Hindlimb muscle (tissue), 1 donor: Measurements from ENCODE around the gene ZC4H2. TPM values are rescaled to one million over a fixed set of nuclear protein-coding genes. Genes with fewer than 3 reads are reported as not detected.
"Not testable (repeated sequence)": the region's sequence is repeated elsewhere in the genome, so short reads cannot be mapped to it uniquely, and the experiment has no call there.

ENCODE experiments used
- DNase-seq: peaks from one replicate; pipeline ENCODE4 v3.0.0-alpha.2; 2013
- polyA plus RNA-seq: library from polyadenylated mRNA; unstranded; fragments of 120-200 nt; gene quantifications from one replicate; pipeline ENCODE4 v1.2.1, GENCODE V29; 2013; ENCODE audit not compliant: insufficient read length

ZC4H2 gene, protein sequence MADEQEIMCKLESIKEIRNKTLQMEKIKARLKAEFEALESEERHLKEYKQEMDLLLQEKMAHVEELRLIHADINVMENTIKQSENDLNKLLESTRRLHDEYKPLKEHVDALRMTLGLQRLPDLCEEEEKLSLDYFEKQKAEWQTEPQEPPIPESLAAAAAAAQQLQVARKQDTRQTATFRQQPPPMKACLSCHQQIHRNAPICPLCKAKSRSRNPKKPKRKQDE
- 14.8 TPM for polyA plus RNA-seq

DNA sequence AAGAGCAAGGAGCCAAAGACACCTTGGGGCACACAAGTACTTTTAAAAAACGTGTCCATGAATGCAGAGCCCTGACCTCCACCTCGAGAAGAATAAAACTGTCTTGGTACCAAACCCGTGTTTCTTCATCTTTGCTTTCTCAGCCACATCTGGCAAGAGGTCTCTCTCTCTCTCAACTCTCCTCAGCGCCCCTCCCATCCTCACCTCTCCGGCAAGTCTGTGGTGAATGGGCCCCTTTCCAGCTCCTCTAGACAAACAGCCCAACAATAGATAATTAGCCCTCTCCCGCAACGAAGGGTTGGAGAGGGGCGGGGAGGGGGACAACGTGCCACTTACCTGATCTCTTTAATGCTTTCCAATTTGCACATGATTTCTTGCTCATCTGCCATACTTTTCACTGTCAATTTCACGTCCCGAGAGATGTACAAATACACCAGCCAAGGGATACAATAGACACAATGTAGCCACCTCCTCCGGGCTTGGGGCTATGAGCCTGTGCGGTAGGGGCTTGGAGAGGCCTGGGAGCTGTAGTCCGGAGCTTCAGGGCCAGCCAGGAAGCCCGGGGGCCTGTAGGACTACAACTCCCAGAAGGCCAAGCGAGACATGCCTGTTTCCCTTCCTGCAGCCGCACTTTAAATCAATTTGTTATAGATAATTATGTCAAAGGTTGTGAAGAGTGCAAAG is at the start of gene ZC4H2:
Gene ZC4H2, minus strand, starts transcription at position 462 of the 684 bp plus-strand sequence. Its CDS starts 73 bp downstream, at position 389.
- DNase-seq = peak; percentile 75

DNA sequence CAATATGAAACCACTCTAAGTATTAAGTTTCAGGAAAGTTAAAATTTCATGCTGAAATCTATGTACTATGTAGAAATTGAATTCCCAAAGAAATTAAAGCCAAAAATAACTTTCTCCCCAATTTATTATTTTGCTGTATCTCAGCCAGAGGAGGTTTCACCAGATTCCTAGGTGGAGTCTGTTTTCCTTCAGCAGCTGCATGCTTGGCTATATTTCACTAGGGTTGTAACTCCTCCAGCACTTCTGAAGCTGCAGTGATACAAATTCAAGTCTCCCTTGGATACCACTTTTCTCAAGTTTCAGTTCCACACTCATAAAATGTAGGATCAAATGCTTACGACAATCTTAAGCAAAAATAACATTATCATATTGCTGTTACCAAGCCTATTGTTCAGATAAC is 41.2 kb upstream of the ZC4H2 start:
- DNase-seq = peak; percentile 34

DNA sequence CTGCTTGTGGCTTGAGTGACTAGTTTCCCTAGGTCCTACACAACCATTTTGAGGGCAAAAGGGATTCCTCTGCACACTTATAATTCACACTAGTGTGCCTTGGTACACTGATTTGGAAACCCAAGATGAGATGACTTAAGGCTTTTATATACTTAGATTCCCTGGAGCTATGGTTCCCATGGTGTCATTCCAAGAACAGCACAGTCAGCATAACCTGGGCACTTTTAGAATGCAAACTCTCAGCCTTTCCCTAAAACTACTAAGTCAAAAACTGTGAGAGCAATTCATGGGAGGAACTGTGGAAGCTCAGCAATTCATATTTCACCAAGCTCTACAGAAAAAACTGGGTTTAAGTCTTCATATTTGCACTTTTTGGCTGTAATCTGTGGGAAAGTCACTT is 38.0 kb upstream of the ZC4H2 start:
- DNase-seq = no peak

DNA sequence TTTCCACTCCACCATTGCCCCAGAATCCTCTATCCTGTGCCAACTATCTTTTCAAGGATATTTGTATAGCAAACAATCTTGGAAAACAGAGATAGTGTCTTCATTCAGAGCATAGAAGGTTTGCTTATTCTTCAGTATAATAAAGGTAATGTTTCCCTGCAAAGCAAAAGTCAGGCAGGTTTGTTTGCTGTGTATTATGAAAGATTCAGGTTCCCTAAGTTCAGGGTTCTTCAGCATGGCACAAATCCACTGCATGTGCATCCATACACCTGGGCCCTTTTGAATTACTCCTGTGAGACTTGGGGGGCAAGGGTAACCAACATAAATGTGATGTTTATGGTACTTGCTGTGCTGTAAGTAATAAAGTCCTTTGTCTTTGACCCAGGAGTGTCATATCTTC is 33.2 kb upstream of the ZC4H2 start:
- DNase-seq = no peak

DNA sequence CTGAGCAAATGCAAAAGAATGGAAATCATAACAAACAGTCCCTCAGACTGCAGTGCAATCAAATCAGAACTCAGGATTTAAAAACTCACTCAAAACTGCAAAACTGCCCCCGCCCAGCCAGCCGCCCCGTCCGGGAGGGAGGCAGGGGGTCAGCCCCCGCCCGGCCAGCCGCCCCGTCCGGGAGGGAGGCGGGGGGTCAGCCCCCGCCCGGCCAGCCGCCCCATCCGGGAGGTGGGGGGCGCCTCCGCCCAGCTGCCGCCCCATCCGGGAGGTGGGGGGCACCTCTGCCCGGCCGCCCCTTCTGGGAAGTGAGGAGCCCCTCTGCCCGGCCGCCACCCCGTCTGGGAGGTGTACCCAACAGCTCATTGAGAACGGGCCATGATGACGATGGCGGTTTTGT is 26.0 kb upstream of the ZC4H2 start:
- DNase-seq = not testable (repeated sequence)

DNA sequence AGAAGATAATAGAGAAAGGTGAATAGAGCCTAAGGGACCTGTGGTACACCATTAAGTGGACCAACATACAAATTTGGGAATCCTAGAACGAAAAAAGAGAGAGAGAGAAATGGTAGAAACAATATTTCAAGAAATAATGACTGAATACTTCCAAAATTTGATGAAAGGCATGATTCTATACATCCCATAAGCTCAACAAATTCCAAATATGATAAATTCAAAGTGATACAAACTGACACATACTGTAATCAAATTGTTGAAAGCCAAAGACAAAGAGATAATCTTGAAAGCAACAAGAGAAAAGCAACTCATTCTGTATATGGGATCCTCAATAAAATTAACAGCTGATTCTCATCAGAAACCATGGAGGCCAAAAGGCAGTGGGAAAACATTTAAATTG is 20.6 kb upstream of the ZC4H2 start:
- no peak for DNase-seq

DNA sequence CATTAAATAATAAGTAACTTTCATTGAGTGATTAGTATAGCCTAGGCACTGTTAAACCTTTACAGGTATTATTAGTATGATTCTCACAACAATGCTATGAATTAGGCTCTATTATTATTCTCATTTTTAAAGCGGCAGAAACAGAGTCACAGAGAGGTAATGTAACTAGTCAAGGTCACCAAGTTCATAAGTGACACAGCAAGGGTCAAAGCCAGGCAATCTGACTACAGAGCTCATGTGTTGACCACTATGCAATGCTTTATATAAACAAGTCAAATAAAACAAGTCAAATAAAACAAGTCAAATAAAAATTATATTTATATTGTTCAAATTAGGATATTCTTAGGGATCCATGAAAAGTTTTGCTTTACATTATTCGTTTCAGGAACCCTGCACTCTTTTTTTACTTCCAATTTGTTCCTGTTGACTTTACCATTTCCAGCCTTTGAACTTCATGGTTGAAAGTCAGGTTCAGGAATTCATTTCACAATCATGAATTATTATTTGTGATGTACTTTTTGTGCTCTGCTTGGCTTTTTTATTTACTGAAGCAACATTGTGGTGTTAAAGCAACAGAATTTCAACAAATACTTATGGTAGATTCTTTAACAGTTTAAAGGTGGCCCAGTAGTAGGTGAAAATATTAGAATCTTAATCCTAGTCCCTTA is 18.0 kb upstream of the ZC4H2 start:
- DNase-seq = no peak

DNA sequence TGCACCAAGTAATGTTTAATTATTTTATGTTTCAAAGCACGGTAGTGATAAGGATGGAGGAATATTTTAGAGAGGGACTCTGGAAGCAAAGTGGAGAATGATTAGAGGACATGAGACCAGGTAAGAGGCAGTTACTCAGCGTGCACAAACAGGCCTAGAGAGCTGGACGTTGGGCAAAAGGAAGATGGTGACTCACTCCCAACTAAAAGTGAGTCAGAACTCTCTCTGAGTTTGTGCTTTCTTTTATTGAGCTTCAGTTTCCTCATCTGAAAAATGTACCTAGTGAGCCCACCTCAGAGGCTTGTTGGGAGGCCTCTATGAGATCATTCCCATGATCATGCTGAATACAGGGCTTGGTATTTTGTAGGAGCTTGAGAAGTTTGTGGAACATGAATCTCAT is 1.6 kb upstream of the ZC4H2 start:
- DNase-seq = no peak

DNA sequence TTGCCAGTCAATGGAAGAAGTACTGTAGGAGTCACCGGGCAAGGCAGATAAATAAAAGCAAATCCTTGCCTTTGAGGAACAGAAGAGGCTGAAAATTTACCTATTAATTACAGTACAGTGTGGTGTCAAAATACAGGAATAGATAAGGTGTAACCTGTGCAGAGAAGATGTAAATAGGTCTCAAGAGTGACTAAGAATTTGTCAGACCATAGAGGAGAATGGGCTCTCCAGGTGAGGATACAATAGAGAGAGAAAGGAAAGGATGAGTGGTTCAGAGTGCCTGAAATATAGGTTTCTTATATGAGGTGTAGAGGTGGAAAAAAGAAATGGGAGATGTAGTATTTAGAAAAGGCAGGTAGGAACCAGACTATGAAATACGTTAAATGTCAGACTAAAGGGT is 801 bp upstream of the ZC4H2 start:
- no peak for DNase-seq

DNA sequence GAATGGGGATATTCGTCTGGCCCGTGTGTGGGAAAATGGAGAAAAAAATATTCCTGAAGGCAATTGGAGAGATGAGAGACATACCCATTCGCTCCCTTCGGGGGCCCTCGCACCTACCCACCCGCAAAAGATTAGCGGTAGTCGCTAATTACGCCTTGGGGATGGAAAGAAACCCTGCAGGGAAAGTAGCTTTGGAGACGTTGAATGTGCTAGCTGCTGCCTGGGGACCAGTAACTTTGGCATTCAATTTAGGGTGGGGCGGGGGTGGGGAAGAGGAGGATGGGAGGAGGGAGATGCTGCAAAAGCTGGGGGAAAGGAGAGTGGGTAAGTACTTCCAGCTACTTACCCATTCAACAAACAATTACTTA is 407 bp upstream of the ZC4H2 start:
- DNase-seq = no peak

DNA sequence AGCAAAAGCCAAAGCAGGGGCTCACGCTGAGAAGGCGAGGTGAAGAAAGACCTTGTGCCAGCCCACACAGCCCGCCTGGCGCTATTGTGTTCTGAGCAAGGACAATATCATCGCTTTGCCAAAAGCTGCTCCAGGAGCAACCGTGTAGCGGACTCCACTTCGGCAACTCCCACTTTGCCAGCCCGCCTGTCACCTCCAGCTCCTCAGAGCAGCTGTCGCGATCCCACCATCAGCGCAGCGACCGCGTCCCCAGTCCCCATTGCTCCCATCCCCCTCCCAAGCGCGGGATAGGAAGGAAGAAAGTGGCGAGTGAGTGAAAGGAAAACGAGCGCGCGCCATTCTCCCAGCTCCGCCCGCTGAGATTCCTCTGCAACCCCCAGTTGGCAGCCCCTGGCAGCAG is 759 bp downstream of the ZC4H2 start:
- peak; percentile 16 for DNase-seq

DNA sequence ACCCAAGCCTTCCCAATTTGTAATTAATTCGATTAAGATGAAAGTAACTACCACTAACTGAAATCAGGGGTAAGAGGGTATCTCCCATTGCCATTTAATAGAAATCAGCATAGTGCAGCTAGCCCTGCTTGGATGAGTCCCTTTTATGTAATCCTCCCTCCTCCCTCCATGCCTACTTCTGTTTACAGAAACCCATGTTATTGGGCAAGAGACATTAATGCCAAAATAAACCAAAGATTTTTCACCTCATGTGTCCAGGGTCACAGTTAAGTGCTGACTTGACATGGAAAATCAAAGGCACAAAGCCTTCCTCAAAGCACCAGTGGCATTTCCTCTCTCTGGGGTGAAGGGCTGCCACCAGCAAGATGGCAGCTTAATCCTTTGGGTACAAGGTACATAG is 50.8 kb downstream of the ZC4H2 start:
- DNase-seq = no peak

DNA sequence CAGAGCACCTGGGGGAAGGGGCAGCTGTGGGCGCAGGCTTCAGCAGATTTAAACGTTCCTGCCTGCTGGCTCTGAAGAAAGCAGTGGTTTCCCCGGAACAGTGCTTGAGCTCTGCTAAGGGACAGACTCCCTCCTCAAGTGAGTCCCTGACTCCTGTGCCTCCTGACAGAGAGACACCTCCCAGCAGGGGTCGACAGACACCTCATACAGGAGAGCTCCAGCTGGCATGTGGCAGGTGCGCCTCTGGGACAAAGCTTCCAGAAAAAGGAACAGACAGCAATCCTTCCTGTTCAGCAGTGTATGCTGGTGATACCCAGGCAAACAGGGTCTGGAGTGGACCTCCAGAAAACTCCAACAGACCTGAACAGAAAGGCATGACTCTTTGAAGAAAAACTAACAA is 68.1 kb downstream of the ZC4H2 start:
- no peak for DNase-seq

DNA sequence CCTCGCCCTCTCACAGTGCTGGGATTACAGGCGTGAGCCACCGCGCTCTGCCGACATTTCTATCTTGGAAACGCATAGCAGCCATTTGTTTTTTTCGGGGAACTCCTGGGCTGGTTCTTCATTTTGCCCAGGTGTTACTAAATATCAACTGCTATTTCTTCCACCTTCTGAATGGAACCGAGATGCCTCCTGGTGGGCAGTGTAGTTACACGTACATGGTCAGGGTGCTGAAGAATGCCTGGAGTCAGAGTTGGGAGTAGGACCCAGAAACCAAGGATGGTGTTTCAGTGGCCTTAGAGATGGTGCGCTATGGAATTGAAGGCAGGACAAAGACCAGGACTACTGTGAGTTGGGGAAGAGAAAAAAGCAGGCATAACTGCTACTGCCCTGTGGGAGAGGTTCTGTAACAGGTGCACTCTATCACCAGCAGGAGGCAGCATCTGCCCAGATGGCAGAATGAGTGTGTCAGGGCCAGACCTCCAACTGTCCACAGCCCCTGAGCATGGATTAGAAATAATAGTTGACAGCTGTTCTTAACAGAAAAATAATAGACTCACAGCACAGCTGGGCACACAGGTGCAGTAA is 81.7 kb downstream of the ZC4H2 start:
- DNase-seq = no peak

DNA sequence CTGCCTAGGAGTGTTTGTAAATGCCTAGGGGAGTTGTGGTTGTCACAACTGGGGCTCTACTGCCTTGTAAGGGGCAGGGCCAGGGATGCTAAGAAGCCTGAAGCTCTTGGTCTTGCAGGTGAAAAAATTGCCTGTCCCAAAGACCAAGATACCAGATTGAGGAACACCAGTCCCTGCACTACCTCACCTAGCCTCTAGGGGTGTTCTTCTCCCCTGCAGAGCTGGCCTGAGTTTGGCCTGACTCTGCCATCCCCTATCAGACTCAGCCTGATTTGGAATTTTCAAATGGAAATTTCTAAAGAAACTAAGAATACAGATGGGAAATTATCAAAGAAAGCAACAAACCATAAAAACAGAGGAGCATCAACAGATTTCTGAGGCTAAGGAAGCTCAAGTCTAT is 90.4 kb downstream of the ZC4H2 start:
- DNase-seq = no peak

DNA sequence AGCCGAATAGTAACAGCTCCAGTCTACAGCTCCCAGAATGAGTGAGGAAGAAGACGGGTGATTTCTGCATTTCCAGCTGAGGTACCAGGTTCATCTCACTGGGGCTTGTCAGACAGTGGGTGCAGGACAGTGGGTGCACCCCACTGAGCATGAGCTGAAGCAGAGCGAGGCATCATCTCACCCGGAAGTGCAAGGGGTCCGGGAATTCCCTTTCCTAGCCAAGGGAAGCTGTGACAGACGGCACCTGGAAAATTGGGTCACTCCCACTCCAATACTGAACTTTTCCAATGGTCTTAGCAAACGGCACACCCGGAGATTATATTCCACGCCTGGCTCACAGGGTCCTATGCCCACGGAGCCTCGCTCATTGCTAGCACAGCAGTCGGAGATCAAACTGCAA is 97.5 kb downstream of the ZC4H2 start:
- DNase-seq = not testable (repeated sequence)

DNA sequence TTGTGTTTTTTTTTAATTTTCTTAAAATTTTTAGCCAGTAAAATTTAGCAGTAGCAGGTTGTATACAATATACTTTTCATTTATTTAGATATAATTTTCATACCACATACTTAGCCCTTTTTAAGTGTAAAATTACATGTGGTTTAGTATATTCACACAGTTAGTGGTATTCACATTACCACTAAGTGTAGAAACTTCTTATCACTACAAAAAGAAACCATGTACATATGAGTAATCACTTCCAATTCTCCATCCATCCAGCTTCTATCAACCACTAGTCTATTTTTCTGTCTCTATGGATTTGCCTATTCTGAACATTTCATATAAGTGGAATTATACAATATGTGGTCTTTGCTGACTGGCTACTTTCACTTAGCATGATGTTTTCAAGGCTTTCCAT is 109.0 kb downstream of the ZC4H2 start:
- DNase-seq = no peak

Other genes with a start within 250 kb of the ZC4H2 start
- 2.3 TPM for gene ZC3H12B, start 58.4 kb upstream of the ZC4H2 start, polyA plus RNA-seq